ENCODE data around the gene NRF1.

GRCh38 chr7:129767120-129768015, 155.8 kb downstream of the NRF1 start:
- no peak for TF ChIP-seq CTCF (IDR thresholded peaks at IDR 0.05)
- TF ChIP-seq POLR2A (IDR thresholded peaks at IDR 0.05): no peak
- no peak for TF ChIP-seq EP300 (IDR thresholded peaks at IDR 0.05)

Data from tibial nerve (tissue), 4 donors.